Neutrophil (primary cell): ENCODE data around the gene LDLRAD4.

Experiments used
- H3K27ac ChIP-seq: fragments of 200-600 bp; sonication (generic); 2 replicates; pipeline ENCODE4 v1.5.1; 2016; ENCODE audit warnings: mild to moderate bottlenecking, moderate library complexity
- H3K27me3 ChIP-seq: fragments of 200-600 bp; sonication (generic); 2 replicates; pipeline ENCODE4 v1.6.0; 2016; ENCODE audit warnings: mild to moderate bottlenecking
- H3K36me3 ChIP-seq: fragments of 200-600 bp; sonication (generic); 2 replicates; pipeline ENCODE4 v1.5.1; 2017
- H3K4me1 ChIP-seq, 2 experiments: fragments of 200-600 bp in 1 of 2; sonication (generic) in 1 of 2; 1 replicate in 1 of 2; 2 replicates in 1 of 2; pipeline versions ENCODE4 v1.5.1 to v1.6.1; 2013 to 2016; ENCODE audit warnings: low read depth in 1 of 2, low read length in 1 of 2, mild to moderate bottlenecking in 1 of 2, moderate library complexity in 1 of 2; ENCODE audit not compliant: control insufficient read depth in 1 of 2, insufficient read depth in 1 of 2
- H3K4me3 ChIP-seq, 2 experiments: fragments of 200-600 bp in 1 of 2; sonication (generic) in 1 of 2; 1 replicate in 1 of 2; 2 replicates in 1 of 2; pipeline ENCODE4 v1.5.1; 2013 to 2016; ENCODE audit warnings: low read depth in 1 of 2, low read length in 1 of 2, mild to moderate bottlenecking in 1 of 2, moderate library complexity in 1 of 2
- H3K9me3 ChIP-seq: fragments of 200-600 bp; sonication (generic); 2 replicates; pipeline ENCODE4 v1.5.1; 2016
- TF ChIP-seq, protein P1 (sequence below): fragments of 200-600 bp; sonication (generic); IDR thresholded peaks from 2 replicates; pipeline ENCODE4 v1.5.1; 2016; ENCODE audit warnings: antibody characterized with exemption

Gene LDLRAD4

DNA sequence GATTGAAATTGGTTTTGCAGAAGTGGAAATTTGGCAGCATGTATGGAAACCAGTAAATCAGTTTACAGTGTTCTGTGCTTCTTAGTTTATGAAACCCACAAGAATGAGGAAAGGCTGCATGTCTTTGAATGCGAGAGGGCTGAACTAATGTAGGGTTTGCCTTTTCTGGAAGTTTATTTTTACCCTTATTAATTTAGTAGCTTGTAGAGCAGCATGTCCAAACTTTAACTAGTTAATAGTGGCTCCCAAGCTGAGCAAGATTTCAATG lies 50.4 kb downstream of the LDLRAD4 start:
- Histone ChIP-seq H3K4me3 (no peak overlapping the region), H3K4me1 (no peaks in the 10 kb centered on the region), H3K36me3 (no peaks in the 10 kb centered on the region), H3K27ac (no peak overlapping the region), H3K9me3 (no peaks in the 10 kb centered on the region), H3K27me3 (peaks cover 17% of the 10 kb centered on the region)
- TF ChIP-seq, protein P1, sequence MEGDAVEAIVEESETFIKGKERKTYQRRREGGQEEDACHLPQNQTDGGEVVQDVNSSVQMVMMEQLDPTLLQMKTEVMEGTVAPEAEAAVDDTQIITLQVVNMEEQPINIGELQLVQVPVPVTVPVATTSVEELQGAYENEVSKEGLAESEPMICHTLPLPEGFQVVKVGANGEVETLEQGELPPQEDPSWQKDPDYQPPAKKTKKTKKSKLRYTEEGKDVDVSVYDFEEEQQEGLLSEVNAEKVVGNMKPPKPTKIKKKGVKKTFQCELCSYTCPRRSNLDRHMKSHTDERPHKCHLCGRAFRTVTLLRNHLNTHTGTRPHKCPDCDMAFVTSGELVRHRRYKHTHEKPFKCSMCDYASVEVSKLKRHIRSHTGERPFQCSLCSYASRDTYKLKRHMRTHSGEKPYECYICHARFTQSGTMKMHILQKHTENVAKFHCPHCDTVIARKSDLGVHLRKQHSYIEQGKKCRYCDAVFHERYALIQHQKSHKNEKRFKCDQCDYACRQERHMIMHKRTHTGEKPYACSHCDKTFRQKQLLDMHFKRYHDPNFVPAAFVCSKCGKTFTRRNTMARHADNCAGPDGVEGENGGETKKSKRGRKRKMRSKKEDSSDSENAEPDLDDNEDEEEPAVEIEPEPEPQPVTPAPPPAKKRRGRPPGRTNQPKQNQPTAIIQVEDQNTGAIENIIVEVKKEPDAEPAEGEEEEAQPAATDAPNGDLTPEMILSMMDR = no peak

DNA sequence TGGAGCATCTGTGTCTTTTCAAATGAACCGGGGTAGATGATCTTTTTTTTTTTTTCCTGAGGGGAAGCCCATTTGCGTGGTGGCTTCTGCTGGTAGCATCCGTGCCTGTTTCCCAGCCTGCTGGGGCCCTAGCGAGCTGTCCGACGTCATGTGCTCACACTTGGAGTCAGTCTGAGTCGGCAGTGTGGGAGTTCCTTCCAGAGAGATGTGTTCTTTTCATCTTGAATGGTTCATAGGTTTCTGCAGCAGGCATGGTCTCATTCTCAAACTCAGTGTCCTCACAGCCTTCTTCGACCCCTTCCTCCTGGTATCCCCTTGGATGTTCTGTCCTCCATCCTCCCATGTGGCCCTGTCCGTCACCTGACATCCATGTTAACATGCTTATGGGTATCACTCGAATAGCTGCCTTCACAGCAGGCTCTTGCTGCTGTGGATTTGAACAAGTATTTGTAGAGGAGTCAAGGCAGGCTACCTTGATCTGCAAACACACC lies 51.0 kb downstream of the LDLRAD4 start:
- no peaks in the 10 kb centered on the region for H3K4me1 ChIP-seq
- H3K4me3 ChIP-seq = no peak overlapping the region
- peaks cover 17% of the 10 kb centered on the region for H3K27me3 ChIP-seq

DNA sequence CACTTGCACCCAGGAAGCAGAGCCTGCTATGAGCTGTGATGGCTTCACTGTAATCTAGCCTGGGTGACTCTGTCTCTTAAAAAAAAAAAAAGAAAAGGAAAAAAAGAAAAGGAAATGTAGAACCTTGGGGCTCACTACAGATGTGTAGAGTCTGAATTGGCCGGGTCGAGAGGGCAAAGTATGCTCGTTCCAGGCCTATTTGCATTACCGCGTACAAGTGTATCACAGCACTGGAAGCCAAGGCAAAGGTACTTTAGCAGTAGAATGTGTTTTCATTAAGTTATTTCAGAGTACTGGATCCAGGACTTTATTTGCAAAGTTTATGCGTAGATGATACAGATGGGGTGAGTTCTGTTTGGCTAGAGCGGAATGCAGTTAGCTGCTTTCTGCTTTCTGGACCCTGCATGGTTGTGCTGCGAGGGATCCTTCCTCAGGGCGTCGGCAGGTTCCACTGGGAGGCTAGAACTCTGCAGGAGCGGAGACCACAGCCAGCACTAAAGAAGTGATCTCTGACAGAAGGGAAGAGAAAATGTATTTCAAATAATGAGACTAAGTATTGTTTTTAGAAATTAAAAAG lies 51.8 kb downstream of the LDLRAD4 start:
- Histone ChIP-seq H3K4me1 (no peaks in the 10 kb centered on the region), H3K9me3 (no peaks in the 10 kb centered on the region), H3K27ac (no peak overlapping the region), H3K27me3 (peaks cover 17% of the 10 kb centered on the region), H3K36me3 (no peaks in the 10 kb centered on the region), H3K4me3 (no peak overlapping the region)
- TF ChIP-seq, protein P1 = no peak

More for the DNA sequence above, 51.0 kb downstream of the LDLRAD4 start:
- Histone ChIP-seq H3K36me3 (no peaks in the 10 kb centered on the region), H3K27ac (no peak overlapping the region), H3K9me3 (no peaks in the 10 kb centered on the region)
- TF ChIP-seq, protein P1 = no peak

DNA sequence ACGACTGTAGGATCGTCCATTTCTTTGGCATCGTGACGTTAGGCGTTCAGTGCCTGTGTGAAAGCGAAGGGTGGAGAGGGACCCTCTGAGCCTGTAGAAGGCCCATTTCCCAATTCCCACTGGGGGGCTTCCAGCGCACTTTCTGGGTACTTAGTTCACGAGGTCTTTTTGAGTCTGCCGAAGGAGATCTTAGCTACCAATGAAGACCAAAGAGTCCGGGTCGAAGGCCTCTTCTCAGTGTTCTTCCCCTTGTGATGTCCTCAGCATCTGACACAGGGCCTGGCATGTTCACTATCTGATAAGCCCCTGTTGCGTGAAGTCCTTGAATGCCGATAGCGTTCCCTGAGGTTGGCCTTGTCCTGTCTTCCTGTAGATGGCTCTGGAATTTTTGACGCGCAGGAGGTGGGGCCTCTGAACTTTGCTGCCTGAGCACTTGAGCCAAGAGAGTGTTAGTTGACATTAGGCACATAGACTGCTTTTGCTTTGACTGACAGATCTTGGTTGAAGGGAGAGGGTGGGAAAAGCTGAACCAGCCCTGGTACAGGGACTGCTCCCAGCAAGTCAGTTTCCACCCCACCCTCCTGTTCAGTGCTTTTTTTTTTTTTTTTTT lies 52.8 kb downstream of the LDLRAD4 start:
- no peak overlapping the region for H3K27ac ChIP-seq
- no peaks in the 10 kb centered on the region for H3K4me1 ChIP-seq
- TF ChIP-seq, protein P1 = no peak
- peaks cover 17% of the 10 kb centered on the region for H3K27me3 ChIP-seq
- H3K9me3 ChIP-seq = no peaks in the 10 kb centered on the region
- H3K4me3 ChIP-seq = no peak overlapping the region
- no peaks in the 10 kb centered on the region for H3K36me3 ChIP-seq

DNA sequence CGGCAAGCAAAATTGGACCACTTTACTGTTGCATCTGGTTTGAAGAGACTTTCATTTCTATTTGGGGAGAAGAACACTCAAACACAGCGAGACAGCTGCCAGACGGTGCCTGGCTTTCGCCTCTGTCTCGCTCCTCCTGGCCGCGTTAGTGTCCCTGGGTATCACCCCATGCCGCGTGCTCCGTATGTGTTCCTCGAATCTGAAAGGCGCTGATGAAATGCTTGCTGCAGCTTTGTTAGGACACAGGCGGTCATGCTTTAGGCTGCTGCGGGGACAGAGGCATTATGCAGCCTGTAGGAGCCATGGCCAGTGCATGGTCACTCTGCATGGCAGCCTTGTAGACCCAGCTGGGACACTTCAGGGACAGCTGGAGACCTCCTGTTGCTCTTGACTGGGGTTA lies 53.9 kb downstream of the LDLRAD4 start:
- no peak overlapping the region for H3K4me3 ChIP-seq
- peaks cover 17% of the 10 kb centered on the region for H3K27me3 ChIP-seq
- H3K27ac ChIP-seq = no peak overlapping the region
- no peaks in the 10 kb centered on the region for H3K4me1 ChIP-seq
- TF ChIP-seq, protein P1 = no peak
- no peaks in the 10 kb centered on the region for H3K9me3 ChIP-seq
- no peaks in the 10 kb centered on the region for H3K36me3 ChIP-seq
